Hepatocyte (in vitro differentiated cells): ENCODE results near the gene MARCHF9. TPM values are rescaled to one million over a fixed set of nuclear protein-coding genes. Genes with fewer than 3 reads are reported as not detected.

Experiments
- DNase-seq: peaks from one replicate; pipeline ENCODE4 v3.0.0-alpha.2; 2016; ENCODE audit warnings: low spot score
- H2AFZ ChIP-seq: fragments of 200-600 bp; sonication (generic); 2 replicates; pipeline ENCODE4 v1.6.0; 2016; ENCODE audit warnings: antibody characterized with exemption, mild to moderate bottlenecking
- H3K27ac ChIP-seq: fragments of 200-600 bp; sonication (generic); 2 replicates; pipeline ENCODE4 v1.5.1; 2016; ENCODE audit warnings: mild to moderate bottlenecking
- H3K27me3 ChIP-seq: fragments of 200-600 bp; sonication (generic); 2 replicates; pipeline ENCODE4 v1.6.1; 2016
- H3K36me3 ChIP-seq: fragments of 200-600 bp; sonication (generic); replicated peaks from 2 replicates; pipeline ENCODE4 v1.5.1; 2016; ENCODE audit warnings: low read depth; ENCODE audit not compliant: insufficient read depth
- H3K4me1 ChIP-seq: fragments of 200-600 bp; sonication (generic); 2 replicates; pipeline ENCODE4 v1.5.1; 2016; ENCODE audit warnings: mild to moderate bottlenecking, moderate library complexity; ENCODE audit not compliant: insufficient read depth
- H3K4me2 ChIP-seq: fragments of 200-600 bp; sonication (generic); 2 replicates; pipeline ENCODE4 v1.6.0; 2016
- H3K4me3 ChIP-seq: fragments of 200-600 bp; sonication (generic); 2 replicates; pipeline ENCODE4 v1.5.1; 2016; ENCODE audit warnings: mild to moderate bottlenecking
- H3K79me2 ChIP-seq: fragments of 200-600 bp; sonication (generic); 2 replicates; pipeline ENCODE4 v1.6.0; 2017; ENCODE audit warnings: mild to moderate bottlenecking
- H3K9me2 ChIP-seq: fragments of 200-600 bp; sonication (generic); replicated peaks from 2 replicates; pipeline ENCODE4 v1.6.0; 2017; ENCODE audit warnings: mild to moderate bottlenecking; ENCODE audit not compliant: insufficient read depth
- H3K9me3 ChIP-seq: fragments of 200-600 bp; sonication (generic); 2 replicates; pipeline ENCODE4 v1.5.1; 2016; ENCODE audit warnings: low read depth, mild to moderate bottlenecking
- H4K20me1 ChIP-seq: fragments of 200-600 bp; sonication (generic); 2 replicates; pipeline ENCODE4 v1.6.0; 2016; ENCODE audit warnings: mild to moderate bottlenecking; ENCODE audit not compliant: insufficient read depth, poor library complexity, severe bottlenecking
- CTCF ChIP-seq: fragments of 200-600 bp; sonication (generic); IDR thresholded peaks from 2 replicates; pipeline ENCODE4 v1.5.1; 2016; ENCODE audit warnings: antibody characterized with exemption, mild to moderate bottlenecking; ENCODE audit not compliant: poor library complexity
- EZH2 ChIP-seq: fragments of 200-600 bp; sonication (generic); IDR thresholded peaks from 2 replicates; pipeline ENCODE4 v1.6.1; 2016; ENCODE audit warnings: antibody characterized with exemption, mild to moderate bottlenecking, borderline replicate concordance
- EZH2phosphoT487 ChIP-seq: fragments of 200-600 bp; sonication (generic); IDR thresholded peaks from one replicate; pipeline ENCODE4 v1.6.1; 2018; ENCODE audit warnings: antibody characterized with exemption, mild to moderate bottlenecking, low read depth, moderate library complexity; ENCODE audit not compliant: unreplicated experiment, severe bottlenecking
- WGBS: methylation state at CpG from one replicate; pipeline ENCODE4 v1.1.6; 2016; ENCODE audit warnings: low lambda C conversion rate; ENCODE audit errors: missing lambda C conversion rate; 5-methylcytosine and 5-hydroxymethylcytosine counted together
- polyA plus RNA-seq: library from polyadenylated mRNA; unstranded; fragments of >200 nt; fragmentation: Nextera tagmentation; extraction: Ambion mirVana; gene quantifications from 2 replicates; pipeline ENCODE4 v1.2.1, GENCODE V29; 2016
- total RNA-seq: library from RNA; depleted of rRNA; stranded (reverse); fragments of >200 nt; gene quantifications from 2 replicates; pipeline ENCODE4 v1.2.3, GENCODE V29; 2014

The MARCHF9 gene
- total and polyA plus RNA-seq, 2 experiments from 2014 or later, result 13.6 to 16.9 TPM

GRCh38 chr12:57737467-57738460, 17.1 kb upstream of the MARCHF9 start:
- no peak overlapping the region for H3K27ac ChIP-seq
- 1% methylated on average over 35 of the region's 110 CpGs for WGBS
- no peaks in the 10 kb centered on the region for H3K36me3 ChIP-seq
- TF ChIP-seq EZH2phosphoT487, result peak; percentile 75
- TF ChIP-seq CTCF, result peak; percentile 36
- peak; percentile 96 for TF ChIP-seq EZH2
- no peaks in the 10 kb centered on the region for H3K79me2 ChIP-seq
- no peaks in the 10 kb centered on the region for H4K20me1 ChIP-seq
- no peaks in the 10 kb centered on the region for H3K9me3 ChIP-seq
- peaks cover 98% of the 10 kb centered on the region for H3K27me3 ChIP-seq
- peak overlapping the region; percentile 68 for H2AFZ ChIP-seq
- peaks cover 23% of the 10 kb centered on the region for H3K4me1 ChIP-seq
- peak overlapping the region; percentile 94 for H3K4me2 ChIP-seq
- H3K9me2 ChIP-seq, result no peaks in the 10 kb centered on the region
- peak overlapping the region; percentile 42 for H3K4me3 ChIP-seq
- peak; percentile 60 for DNase-seq

- DNase-seq, result no peak
- Histone ChIP-seq H2AFZ (peak within 1 kb of the TSS; percentile 68), H4K20me1 (no peaks in the 10 kb centered on the region), H3K79me2 (no peaks in the 10 kb centered on the region), H3K36me3 (no peaks in the 10 kb centered on the region), H3K27ac (no peak within 1 kb of the TSS), H3K9me2 (no peaks in the 10 kb centered on the region), H3K4me3 (peak within 1 kb of the TSS; percentile 42), H3K9me3 (no peaks in the 10 kb centered on the region), H3K4me2 (peak within 1 kb of the TSS; percentile 94), H3K27me3 (peaks cover 98% of the 10 kb centered on the region), H3K4me1 (peaks cover 23% of the 10 kb centered on the region)
- TF ChIP-seq CTCF (no peak), EZH2phosphoT487 (no peak), EZH2 (no peak)
- 3% methylated on average over 9 of the region's 36 CpGs for WGBS
Measured at GRCh38 chr12:57738661-57739237, 16.2 kb upstream of the MARCHF9 start, which contains the start of gene AGAP2. Gene AGAP2, minus strand, starts transcription at chr12:57738742. Its CDS starts 496 bp downstream, at chr12:57738246.

- Histone ChIP-seq H3K27ac (no peak overlapping the region), H4K20me1 (no peaks in the 10 kb centered on the region), H3K4me1 (peaks cover 23% of the 10 kb centered on the region), H2AFZ (no peak overlapping the region), H3K27me3 (peaks cover 91% of the 10 kb centered on the region), H3K9me2 (no peaks in the 10 kb centered on the region), H3K36me3 (no peaks in the 10 kb centered on the region), H3K4me3 (no peak overlapping the region), H3K9me3 (no peaks in the 10 kb centered on the region), H3K79me2 (no peaks in the 10 kb centered on the region), H3K4me2 (peak overlapping the region; percentile 94)
- 28% methylated on average over 7 of the region's 7 CpGs for WGBS
- TF ChIP-seq EZH2 (no peak), EZH2phosphoT487 (no peak), CTCF (no peak)
- DNase-seq, result no peak
Measured at GRCh38 chr12:57739387-57739786, 15.5 kb upstream of the MARCHF9 start.
